GM21825 (cell line): ENCODE data around the gene IL4R.

Experiments used
- ATAC-seq: cut with Tn5 transposase; IDR thresholded peaks from one replicate; pipeline ENCODE4 v1.9.1; 2021; ENCODE audit warnings: mild to moderate bottlenecking, moderate library complexity; ENCODE audit not compliant: unreplicated experiment

IL4R gene

GRCh38 chr16:27314161-27314723, 468 bp downstream of the IL4R start:
- peak; percentile 12 for ATAC-seq

GRCh38 chr16:27314986-27315332, 1.2 kb downstream of the IL4R start:
- no peak for ATAC-seq

- no peak for ATAC-seq
Measured at GRCh38 chr16:27315333-27316037, 1.7 kb downstream of the IL4R start.

- ATAC-seq, result no peak
Measured at GRCh38 chr16:27316038-27316680, 2.4 kb downstream of the IL4R start.

- ATAC-seq, result no peak
Measured at GRCh38 chr16:27317320-27317719, 3.5 kb downstream of the IL4R start.

- ATAC-seq, result no peak
Measured at GRCh38 chr16:27317738-27318391, 4.1 kb downstream of the IL4R start.

- peak; percentile 37 for ATAC-seq
Measured at GRCh38 chr16:27318392-27319256, 4.8 kb downstream of the IL4R start.

- no peak for ATAC-seq
Measured at GRCh38 chr16:27319257-27319965, 5.6 kb downstream of the IL4R start.

GRCh38 chr16:27320261-27321012, 6.7 kb downstream of the IL4R start:
- no peak for ATAC-seq

GRCh38 chr16:27321013-27321915, 7.5 kb downstream of the IL4R start:
- no peak for ATAC-seq

GRCh38 chr16:27322858-27323780, 9.3 kb downstream of the IL4R start:
- ATAC-seq, result no peak

- no peak for ATAC-seq
Measured at GRCh38 chr16:27323781-27324561, 10.2 kb downstream of the IL4R start.

- ATAC-seq, result no peak
Measured at GRCh38 chr16:27324851-27325301, 11.1 kb downstream of the IL4R start.

GRCh38 chr16:27325736-27326135, 12.0 kb downstream of the IL4R start:
- ATAC-seq, result no peak

- ATAC-seq, result no peak
Measured at GRCh38 chr16:27326251-27326650, 12.5 kb downstream of the IL4R start.

GRCh38 chr16:27326738-27327585, 13.2 kb downstream of the IL4R start:
- ATAC-seq, result peak; percentile 63
